Loucy (cell line): ENCODE measurements around the gene HTATIP2.

Experiments used
- H2AFZ ChIP-seq: fragments of 200-600 bp; sonication (generic); 2 replicates; pipeline ENCODE4 v1.6.0; 2016; ENCODE audit warnings: antibody characterized with exemption, mild to moderate bottlenecking, low read length, moderate library complexity
- H3F3A ChIP-seq: fragments of 200-600 bp; 2 replicates; pipeline ENCODE4 v1.6.0; 2016; ENCODE audit warnings: antibody characterized with exemption, low read depth, mild to moderate bottlenecking
- H3K27me3 ChIP-seq: fragments of 200-600 bp; sonication (generic); 2 replicates; pipeline ENCODE4 v1.6.1; 2014; ENCODE audit warnings: low read length, mild to moderate bottlenecking; ENCODE audit not compliant: insufficient read depth, poor library complexity, severe bottlenecking
- H3K36me3 ChIP-seq: fragments of 200-600 bp; sonication (generic); 2 replicates; pipeline ENCODE4 v1.6.1; 2016; ENCODE audit warnings: low read length; ENCODE audit not compliant: insufficient read depth
- H3K4me1 ChIP-seq: fragments of 200-600 bp; sonication (generic); 2 replicates; pipeline ENCODE4 v1.5.1; 2014; ENCODE audit warnings: low read length, mild to moderate bottlenecking; ENCODE audit not compliant: insufficient read depth, poor library complexity, severe bottlenecking
- H3K4me2 ChIP-seq: fragments of 200-600 bp; sonication (generic); 2 replicates; pipeline ENCODE4 v1.6.0; 2014; ENCODE audit warnings: antibody characterized with exemption, low read length, low read depth, mild to moderate bottlenecking; ENCODE audit not compliant: poor library complexity, severe bottlenecking
- H3K4me3 ChIP-seq: fragments of 200-600 bp; sonication (generic); 2 replicates; pipeline ENCODE4 v1.5.1; 2014; ENCODE audit warnings: low read length, mild to moderate bottlenecking, mixed read lengths; ENCODE audit not compliant: poor library complexity, severe bottlenecking
- H3K79me2 ChIP-seq: fragments of 200-600 bp; sonication (generic); 2 replicates; pipeline ENCODE4 v1.6.1; 2014; ENCODE audit warnings: low read length; ENCODE audit not compliant: insufficient read depth
- H3K9ac ChIP-seq: fragments of 200-600 bp; sonication (generic); 2 replicates; pipeline ENCODE4 v1.6.0; 2014; ENCODE audit warnings: mild to moderate bottlenecking, low read depth, low read length, moderate library complexity; ENCODE audit not compliant: poor library complexity, severe bottlenecking
- H3K9me2 ChIP-seq: fragments of 200-600 bp; sonication (generic); replicated peaks from 2 replicates; pipeline ENCODE4 v1.6.1; 2016; ENCODE audit warnings: low read depth, low read length, mixed read lengths
- H3K9me3 ChIP-seq: fragments of 200-600 bp; sonication (generic); 2 replicates; pipeline ENCODE4 v1.6.1; 2014; ENCODE audit warnings: mild to moderate bottlenecking, antibody characterized with exemption, low read length, low read depth; ENCODE audit not compliant: insufficient read depth
- H4K20me1 ChIP-seq: fragments of 200-600 bp; sonication (generic); 2 replicates; pipeline ENCODE4 v1.6.0; 2014; ENCODE audit warnings: antibody characterized with exemption, low read length, mild to moderate bottlenecking; ENCODE audit not compliant: insufficient read depth, poor library complexity, severe bottlenecking
- CTCF ChIP-seq: fragments of 200-600 bp; sonication (generic); conservative IDR thresholded peaks from 2 replicates; pipeline ENCODE4 v1.5.1; 2014; ENCODE audit warnings: mild to moderate bottlenecking, antibody characterized with exemption, low read length
- EZH2phosphoT487 ChIP-seq: fragments of 200-600 bp; IDR thresholded peaks from 2 replicates; pipeline ENCODE4 v1.6.1; 2018; ENCODE audit warnings: antibody characterized with exemption, mild to moderate bottlenecking, moderate library complexity, borderline replicate concordance

The HTATIP2 gene

GRCh38 chr11:20387261-20388095 is 24.0 kb downstream of the HTATIP2 start, which contains the start of gene PRMT3:
Gene PRMT3 (plus strand): TSS chr11:20387716. CDS start chr11:20387747, 31 bp downstream.
- H3K9ac ChIP-seq, result peak within 1 kb of the TSS; percentile 87
- H3K4me2 ChIP-seq, result peak within 1 kb of the TSS; percentile 91
- no peaks in the 10 kb centered on the region for H3F3A ChIP-seq
- peak within 1 kb of the TSS; percentile 86 for H2AFZ ChIP-seq
- peak within 1 kb of the TSS; percentile 88 for H3K4me3 ChIP-seq
- H3K79me2 ChIP-seq, result peaks cover 21% of the 10 kb centered on the region
- H3K36me3 ChIP-seq, result no peaks in the 10 kb centered on the region
- no peaks in the 10 kb centered on the region for H3K27me3 ChIP-seq
- peak; percentile 96 for TF ChIP-seq CTCF
- TF ChIP-seq EZH2phosphoT487, result no peak
- no peaks in the 10 kb centered on the region for H3K9me3 ChIP-seq
- H3K9me2 ChIP-seq, result no peaks in the 10 kb centered on the region
- no peaks in the 10 kb centered on the region for H4K20me1 ChIP-seq
- H3K4me1 ChIP-seq, result peaks cover 12% of the 10 kb centered on the region

- peaks cover 12% of the 10 kb centered on the region for H3K4me1 ChIP-seq
- H3K36me3 ChIP-seq, result no peaks in the 10 kb centered on the region
- H3K9me3 ChIP-seq, result no peaks in the 10 kb centered on the region
- peak overlapping the region; percentile 86 for H2AFZ ChIP-seq
- no peaks in the 10 kb centered on the region for H3K9me2 ChIP-seq
- H3K27me3 ChIP-seq, result no peaks in the 10 kb centered on the region
- H3K9ac ChIP-seq, result peak overlapping the region; percentile 87
- no peaks in the 10 kb centered on the region for H3F3A ChIP-seq
- peak overlapping the region; percentile 91 for H3K4me2 ChIP-seq
- TF ChIP-seq EZH2phosphoT487, result no peak
- no peak for TF ChIP-seq CTCF
- peak overlapping the region; percentile 88 for H3K4me3 ChIP-seq
- H4K20me1 ChIP-seq, result no peaks in the 10 kb centered on the region
- peaks cover 21% of the 10 kb centered on the region for H3K79me2 ChIP-seq
These were observed 24.9 kb downstream of the HTATIP2 start for GRCh38 chr11:20388096-20389055.

GRCh38 chr11:20397281-20397680 is 33.8 kb downstream of the HTATIP2 start:
- no peaks in the 10 kb centered on the region for H3K9me3 ChIP-seq
- H2AFZ ChIP-seq, result no peak overlapping the region
- H3K36me3 ChIP-seq, result no peaks in the 10 kb centered on the region
- H3K27me3 ChIP-seq, result no peaks in the 10 kb centered on the region
- H3K79me2 ChIP-seq, result no peaks in the 10 kb centered on the region
- H3K4me1 ChIP-seq, result no peaks in the 10 kb centered on the region
- no peak overlapping the region for H3K4me2 ChIP-seq
- no peaks in the 10 kb centered on the region for H3F3A ChIP-seq
- no peaks in the 10 kb centered on the region for H3K9me2 ChIP-seq
- peak; percentile 84 for TF ChIP-seq CTCF
- no peak for TF ChIP-seq EZH2phosphoT487
- H3K9ac ChIP-seq, result no peak overlapping the region
- no peak overlapping the region for H3K4me3 ChIP-seq
- H4K20me1 ChIP-seq, result no peaks in the 10 kb centered on the region
